ENCODE measurements around the gene REV3L. TPM values are rescaled to one million over a fixed set of nuclear protein-coding genes. Genes with fewer than 3 reads are reported as not detected.

The REV3L gene
- total and polyA plus RNA-seq, 2 donors (not counting 1 experiment from before 2014, with no cell fraction given): 42.9 to 127 TPM

- TF ChIP-seq CTCF (conservative IDR thresholded peaks at IDR 0.05 in 1 of 2, IDR thresholded peaks at IDR 0.05 in 1 of 2; ENCODE audit: low read depth in 1 of 2, low read length in 2 of 2): no peak
These were observed 7.0 kb upstream of the REV3L start for GRCh38 chr6:111490067-111490466.

GRCh38 chr6:111487661-111488060, 4.6 kb upstream of the REV3L start:
- Histone ChIP-seq H3K27ac (ENCODE audit: insufficient read depth, low read length) (no peak overlapping the region), H3K79me2 (ENCODE audit: control insufficient read depth, insufficient read depth, low read length) (peaks cover 29% of the 10 kb centered on the region), H3K4me1 (ENCODE audit: control insufficient read depth, extremely low read depth, insufficient read depth, low read length) (no peaks in the 10 kb centered on the region), H3K4me3 (replicated peaks in 1 of 4; ENCODE audit: control extremely low read depth in 1 of 4, insufficient read depth in 1 of 4, low read depth in 3 of 4, low read length in 4 of 4) (no peak overlapping the region), H2AFZ (ENCODE audit: low read length) (no peak overlapping the region), H3K27me3 (ENCODE audit: control insufficient read depth, insufficient read depth, low read length) (no peaks in the 10 kb centered on the region), H3K36me3 (ENCODE audit: control insufficient read depth, insufficient read depth, low read length) (no peaks in the 10 kb centered on the region), H4K20me1 (ENCODE audit: control insufficient read depth, extremely low read depth, insufficient read depth, low read length) (no peaks in the 10 kb centered on the region), H3K4me2 (ENCODE audit: extremely low read depth, insufficient read depth, low read length) (no peak overlapping the region), H3K9me3 (ENCODE audit: control insufficient read depth, insufficient read depth, low read depth, low read length) (no peaks in the 10 kb centered on the region), H3K9ac (ENCODE audit: insufficient read depth, low read length) (no peak overlapping the region)
- no peak for TF ChIP-seq EZH2 (IDR thresholded peaks at IDR 0.05; ENCODE audit: low read length, missing control alignments)
- no peak for TF ChIP-seq CTCF (conservative IDR thresholded peaks at IDR 0.05 in 1 of 2, IDR thresholded peaks at IDR 0.05 in 1 of 2; ENCODE audit: low read depth in 1 of 2, low read length in 2 of 2)
- DNase-seq (ENCODE audit: low read depth in 2 of 2): peak; percentile 73 to 74

More at GRCh38 chr6:111490067-111490466, 7.0 kb upstream of the REV3L start:
- Histone ChIP-seq H3K9me3 (ENCODE audit: control insufficient read depth, insufficient read depth, low read depth, low read length) (no peaks in the 10 kb centered on the region), H3K4me2 (ENCODE audit: extremely low read depth, insufficient read depth, low read length) (no peak overlapping the region), H3K27me3 (ENCODE audit: control insufficient read depth, insufficient read depth, low read length) (no peaks in the 10 kb centered on the region), H3K9ac (ENCODE audit: insufficient read depth, low read length) (no peak overlapping the region), H3K4me3 (replicated peaks in 1 of 4; ENCODE audit: control extremely low read depth in 1 of 4, insufficient read depth in 1 of 4, low read depth in 3 of 4, low read length in 4 of 4) (no peak overlapping the region), H3K79me2 (ENCODE audit: control insufficient read depth, insufficient read depth, low read length) (peaks cover 24% of the 10 kb centered on the region), H3K36me3 (ENCODE audit: control insufficient read depth, insufficient read depth, low read length) (no peaks in the 10 kb centered on the region), H3K4me1 (ENCODE audit: control insufficient read depth, extremely low read depth, insufficient read depth, low read length) (no peaks in the 10 kb centered on the region), H4K20me1 (ENCODE audit: control insufficient read depth, extremely low read depth, insufficient read depth, low read length) (no peaks in the 10 kb centered on the region), H3K27ac (ENCODE audit: insufficient read depth, low read length) (no peak overlapping the region), H2AFZ (ENCODE audit: low read length) (no peak overlapping the region)
- DNase-seq (ENCODE audit: low read depth in 2 of 2): no peak

GRCh38 chr6:111486921-111487320, 3.9 kb upstream of the REV3L start:
- Histone ChIP-seq H2AFZ (ENCODE audit: low read length) (no peak overlapping the region), H3K36me3 (ENCODE audit: control insufficient read depth, insufficient read depth, low read length) (no peaks in the 10 kb centered on the region), H3K4me3 (replicated peaks in 1 of 4; ENCODE audit: control extremely low read depth in 1 of 4, insufficient read depth in 1 of 4, low read depth in 3 of 4, low read length in 4 of 4) (no peak overlapping the region), H3K9ac (ENCODE audit: insufficient read depth, low read length) (no peak overlapping the region), H3K27ac (ENCODE audit: insufficient read depth, low read length) (no peak overlapping the region), H3K9me3 (ENCODE audit: control insufficient read depth, insufficient read depth, low read depth, low read length) (no peaks in the 10 kb centered on the region), H3K4me1 (ENCODE audit: control insufficient read depth, extremely low read depth, insufficient read depth, low read length) (no peaks in the 10 kb centered on the region), H3K79me2 (ENCODE audit: control insufficient read depth, insufficient read depth, low read length) (peaks cover 36% of the 10 kb centered on the region), H3K27me3 (ENCODE audit: control insufficient read depth, insufficient read depth, low read length) (no peaks in the 10 kb centered on the region), H3K4me2 (ENCODE audit: extremely low read depth, insufficient read depth, low read length) (no peak overlapping the region), H4K20me1 (ENCODE audit: control insufficient read depth, extremely low read depth, insufficient read depth, low read length) (no peaks in the 10 kb centered on the region)
- DNase-seq (ENCODE audit: low read depth in 2 of 2): peak in 1 of 2 donors; percentile 37
- TF ChIP-seq EZH2 (IDR thresholded peaks at IDR 0.05; ENCODE audit: low read length, missing control alignments): no peak

Data from fibroblast of lung (primary cell).